Measurements from ENCODE around the gene GTF2IRD1. TPM values are rescaled to one million over a fixed set of nuclear protein-coding genes. Genes with fewer than 3 reads are reported as not detected.

The GTF2IRD1 gene
- polyA plus RNA-seq, 1 of the 3 experiments (the other 2 are of a cell fraction): 26.4 TPM

GRCh38 chr7:74560086-74560719 lies 106.5 kb downstream of the GTF2IRD1 start:
- H4K20me1 ChIP-seq (ENCODE audit: insufficient read depth): no peaks in the 10 kb centered on the region
- DNase-seq: no peak
- H2AFZ ChIP-seq (ENCODE audit: low read depth): no peak overlapping the region
- no peak overlapping the region for H3K9ac ChIP-seq
- no peak overlapping the region for H3K4me2 ChIP-seq
- ChIA-PET CTCF (no interaction called here), POLR2A (no interaction called here)
- H3K9me2 ChIP-seq: no peaks in the 10 kb centered on the region
- no peaks in the 10 kb centered on the region for H3K27me3 ChIP-seq (ENCODE audit: insufficient read depth)
- 95% methylated on average over 5 of the region's 5 CpGs for WGBS (ENCODE audit: low lambda C conversion rate)
- no peaks in the 10 kb centered on the region for H3K4me1 ChIP-seq (ENCODE audit: control insufficient read depth in 1 of 2, insufficient read depth in 2 of 2, low read depth in 1 of 2, low read length in 1 of 2)
- no peak overlapping the region for H3K4me3 ChIP-seq (ENCODE audit: low read depth in 2 of 2, low read length in 1 of 2)
- no peak overlapping the region for H3K27ac ChIP-seq (ENCODE audit: low read depth in 2 of 2, low read length in 1 of 2)
- TF ChIP-seq EZH2phosphoT487 (IDR thresholded peaks at IDR 0.05; ENCODE audit: borderline replicate concordance, low read depth) (no peak), NFIC (IDR thresholded peaks at IDR 0.05; ENCODE audit: borderline replicate concordance) (no peak), REST (IDR thresholded peaks at IDR 0.05; ENCODE audit: low read depth, low read length) (no peak), YY1 (IDR thresholded peaks at IDR 0.05; ENCODE audit: low read depth) (no peak), CHD2 (IDR thresholded peaks at IDR 0.05; ENCODE audit: low read length, partially characterized antibody) (no peak), EP300 (IDR thresholded peaks at IDR 0.05; ENCODE audit: borderline replicate concordance in 1 of 2, low read depth in 1 of 2, low read length in 1 of 2) (no peak), TCF12 (IDR thresholded peaks at IDR 0.05) (no peak), JUND (IDR thresholded peaks at IDR 0.05) (no peak)
- H3K36me3 ChIP-seq (replicated peaks in 1 of 2; ENCODE audit: control insufficient read depth in 1 of 2, insufficient read depth in 2 of 2, low read length in 1 of 2): peaks cover 8 to 15% of the 10 kb centered on the region in 2 experiments
- no peaks in the 10 kb centered on the region for H3K9me3 ChIP-seq
- H3K79me2 ChIP-seq (ENCODE audit: insufficient read depth): no peaks in the 10 kb centered on the region
- H3F3A ChIP-seq (replicated peaks; ENCODE audit: insufficient read depth): no peaks in the 10 kb centered on the region

- no peaks in the 10 kb centered on the region for H3K27me3 ChIP-seq (ENCODE audit: insufficient read depth)
- H4K20me1 ChIP-seq (ENCODE audit: insufficient read depth): no peaks in the 10 kb centered on the region
- no peak overlapping the region for H3K4me2 ChIP-seq
- no peak overlapping the region for H3K9ac ChIP-seq
- H3K27ac ChIP-seq (ENCODE audit: low read depth in 2 of 2, low read length in 1 of 2): no peak overlapping the region
- H2AFZ ChIP-seq (ENCODE audit: low read depth): no peak overlapping the region
- H3F3A ChIP-seq (replicated peaks; ENCODE audit: insufficient read depth): peaks cover 4% of the 10 kb centered on the region
- no peaks in the 10 kb centered on the region for H3K79me2 ChIP-seq (ENCODE audit: insufficient read depth)
- CTCF ChIA-PET: interaction anchor here (0.8 to 2.2 kb wide), 4 partner anchors 13 to 160 kb away, joined by 3 to 9 read pairs (median 3); no protein-coding TSS in a partner anchor
- 89% methylated on average over 12 of the region's 12 CpGs for WGBS (ENCODE audit: low lambda C conversion rate)
- no peaks in the 10 kb centered on the region for H3K9me3 ChIP-seq
- no peaks in the 10 kb centered on the region for H3K4me1 ChIP-seq (ENCODE audit: control insufficient read depth in 1 of 2, insufficient read depth in 2 of 2, low read depth in 1 of 2, low read length in 1 of 2)
- POLR2A ChIA-PET: no interaction called here
- no peaks in the 10 kb centered on the region for H3K9me2 ChIP-seq
- no peak overlapping the region for H3K4me3 ChIP-seq (ENCODE audit: low read depth in 2 of 2, low read length in 1 of 2)
- DNase-seq: no peak
- peaks cover 8 to 15% of the 10 kb centered on the region in 2 experiments for H3K36me3 ChIP-seq (replicated peaks in 1 of 2; ENCODE audit: control insufficient read depth in 1 of 2, insufficient read depth in 2 of 2, low read length in 1 of 2)
- TF ChIP-seq ZBTB33 (IDR thresholded peaks at IDR 0.05; ENCODE audit: borderline replicate concordance, low read depth) (no peak), EZH2phosphoT487 (IDR thresholded peaks at IDR 0.05; ENCODE audit: borderline replicate concordance, low read depth) (no peak), RCOR1 (IDR thresholded peaks at IDR 0.05; ENCODE audit: low read length) (no peak), RAD21 (IDR thresholded peaks at IDR 0.05; ENCODE audit: low read length) (no peak), MXI1 (IDR thresholded peaks at IDR 0.05; ENCODE audit: low read depth, low read length) (no peak), PBX3 (IDR thresholded peaks at IDR 0.05) (no peak), SIN3A (IDR thresholded peaks at IDR 0.05; ENCODE audit: borderline replicate concordance, low read depth, low read length) (no peak), YY1 (IDR thresholded peaks at IDR 0.05; ENCODE audit: low read depth) (no peak), USF2 (IDR thresholded peaks at IDR 0.05; ENCODE audit: borderline replicate concordance, low read depth, low read length) (no peak), GABPA (IDR thresholded peaks at IDR 0.05; ENCODE audit: low read depth) (no peak), USF1 (IDR thresholded peaks at IDR 0.05; ENCODE audit: borderline replicate concordance, low read depth) (no peak), JUND (IDR thresholded peaks at IDR 0.05) (no peak), FOXM1 (IDR thresholded peaks at IDR 0.05; ENCODE audit: low read depth) (no peak)
Observed at GRCh38 chr7:74561898-74562613, 108.3 kb downstream of the GTF2IRD1 start.
